A673 (cell line): ENCODE results near the gene SIN3B.

ENCODE experiments used
- EZH2 ChIP-seq: fragments of 200-600 bp; sonication (generic); IDR thresholded peaks from 2 replicates; pipeline ENCODE4 v1.6.1; 2017; ENCODE audit warnings: borderline replicate concordance, low read depth, mild to moderate bottlenecking, mixed read lengths, antibody characterized with exemption, low read length; ENCODE audit not compliant: poor library complexity, severe bottlenecking
- TF ChIP-seq, protein P1 (sequence below): fragments of 300-800, 200-600 bp; sonication (generic); conservative IDR thresholded peaks from 2 replicates; pipeline ENCODE4 v1.5.1; 2017; ENCODE audit warnings: low read depth, mild to moderate bottlenecking, antibody characterized with exemption, low read length, moderate library complexity, mixed read lengths

DNA sequence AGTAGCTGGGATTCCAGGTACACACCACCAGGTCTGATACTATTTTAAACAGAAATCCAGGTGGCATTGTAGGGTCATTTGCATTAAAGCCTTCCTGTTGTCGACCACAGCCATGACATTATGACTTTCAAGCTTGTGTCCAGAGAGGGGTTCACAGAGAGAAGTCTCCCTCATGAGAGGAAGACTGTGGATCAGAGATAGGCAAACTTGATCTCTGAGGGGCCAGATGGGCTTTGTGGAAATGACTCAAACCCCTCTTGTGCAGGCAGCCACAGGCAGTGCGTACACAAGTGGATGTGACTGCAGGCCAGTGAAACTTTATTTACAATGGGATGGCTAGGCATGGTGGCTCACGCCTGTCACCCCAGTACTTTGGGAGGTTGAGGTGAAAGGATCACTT is 31.8 kb downstream of the SIN3B start:
- TF ChIP-seq, protein P1, sequence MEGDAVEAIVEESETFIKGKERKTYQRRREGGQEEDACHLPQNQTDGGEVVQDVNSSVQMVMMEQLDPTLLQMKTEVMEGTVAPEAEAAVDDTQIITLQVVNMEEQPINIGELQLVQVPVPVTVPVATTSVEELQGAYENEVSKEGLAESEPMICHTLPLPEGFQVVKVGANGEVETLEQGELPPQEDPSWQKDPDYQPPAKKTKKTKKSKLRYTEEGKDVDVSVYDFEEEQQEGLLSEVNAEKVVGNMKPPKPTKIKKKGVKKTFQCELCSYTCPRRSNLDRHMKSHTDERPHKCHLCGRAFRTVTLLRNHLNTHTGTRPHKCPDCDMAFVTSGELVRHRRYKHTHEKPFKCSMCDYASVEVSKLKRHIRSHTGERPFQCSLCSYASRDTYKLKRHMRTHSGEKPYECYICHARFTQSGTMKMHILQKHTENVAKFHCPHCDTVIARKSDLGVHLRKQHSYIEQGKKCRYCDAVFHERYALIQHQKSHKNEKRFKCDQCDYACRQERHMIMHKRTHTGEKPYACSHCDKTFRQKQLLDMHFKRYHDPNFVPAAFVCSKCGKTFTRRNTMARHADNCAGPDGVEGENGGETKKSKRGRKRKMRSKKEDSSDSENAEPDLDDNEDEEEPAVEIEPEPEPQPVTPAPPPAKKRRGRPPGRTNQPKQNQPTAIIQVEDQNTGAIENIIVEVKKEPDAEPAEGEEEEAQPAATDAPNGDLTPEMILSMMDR = no peak
- no peak for TF ChIP-seq EZH2
